Mucosa of stomach (tissue), 1 donor: ENCODE measurements around the gene BEST3.

Experiments
- H3K27me3 ChIP-seq: one replicate; pipeline ENCODE4 v1.7.0; 2013; ENCODE audit warnings: mild to moderate bottlenecking, low read length; ENCODE audit not compliant: control insufficient read depth, insufficient read depth
- H3K36me3 ChIP-seq: one replicate; pipeline ENCODE4 v1.7.0; 2013; ENCODE audit warnings: low read length; ENCODE audit not compliant: control insufficient read depth, insufficient read depth
- H3K4me1 ChIP-seq: one replicate; pipeline ENCODE4 v1.7.0; 2013; ENCODE audit warnings: mild to moderate bottlenecking, low read length; ENCODE audit not compliant: control insufficient read depth, insufficient read depth
- H3K4me3 ChIP-seq: one replicate; pipeline ENCODE4 v1.7.0; 2013; ENCODE audit warnings: low read length
- H3K9ac ChIP-seq: one replicate; pipeline ENCODE4 v1.7.0; 2013; ENCODE audit warnings: mild to moderate bottlenecking, low read length, moderate library complexity
- H3K9me3 ChIP-seq: one replicate; pipeline ENCODE4 v1.7.0; 2013; ENCODE audit warnings: mild to moderate bottlenecking, low read length, moderate library complexity; ENCODE audit not compliant: control insufficient read depth
- donor health status: Pancreatic carcinoma.

Gene BEST3

GRCh38 chr12:69639400-69640016 lies 59.6 kb downstream of the BEST3 start:
- no peaks in the 10 kb centered on the region for H3K27me3 ChIP-seq
- H3K4me3 ChIP-seq = no peak overlapping the region
- H3K4me1 ChIP-seq = no peaks in the 10 kb centered on the region
- no peak overlapping the region for H3K9ac ChIP-seq
- H3K36me3 ChIP-seq = no peaks in the 10 kb centered on the region
- no peaks in the 10 kb centered on the region for H3K9me3 ChIP-seq

- Histone ChIP-seq H3K27me3 (no peaks in the 10 kb centered on the region), H3K36me3 (no peaks in the 10 kb centered on the region), H3K4me1 (no peaks in the 10 kb centered on the region), H3K4me3 (no peak overlapping the region), H3K9me3 (no peaks in the 10 kb centered on the region), H3K9ac (no peak overlapping the region)
Observed at GRCh38 chr12:69633061-69633460, 66.0 kb downstream of the BEST3 start.

GRCh38 chr12:69630191-69630590 lies 68.9 kb downstream of the BEST3 start:
- Histone ChIP-seq H3K4me3 (no peak overlapping the region), H3K9ac (no peak overlapping the region), H3K9me3 (no peaks in the 10 kb centered on the region), H3K27me3 (no peaks in the 10 kb centered on the region), H3K4me1 (no peaks in the 10 kb centered on the region), H3K36me3 (no peaks in the 10 kb centered on the region)

- H3K9me3 ChIP-seq = no peaks in the 10 kb centered on the region
- H3K9ac ChIP-seq = no peak overlapping the region
- H3K36me3 ChIP-seq = no peaks in the 10 kb centered on the region
- no peak overlapping the region for H3K4me3 ChIP-seq
- H3K27me3 ChIP-seq = no peaks in the 10 kb centered on the region
- peaks cover 7% of the 10 kb centered on the region for H3K4me1 ChIP-seq
Observed at GRCh38 chr12:69627501-69627900, 71.6 kb downstream of the BEST3 start.

GRCh38 chr12:69623970-69624369 lies 75.1 kb downstream of the BEST3 start:
- H3K36me3 ChIP-seq = no peaks in the 10 kb centered on the region
- no peaks in the 10 kb centered on the region for H3K9me3 ChIP-seq
- H3K4me1 ChIP-seq = peaks cover 7% of the 10 kb centered on the region
- H3K9ac ChIP-seq = no peak overlapping the region
- H3K27me3 ChIP-seq = no peaks in the 10 kb centered on the region
- no peak overlapping the region for H3K4me3 ChIP-seq

- H3K4me1 ChIP-seq = peaks cover 7% of the 10 kb centered on the region
- no peak overlapping the region for H3K9ac ChIP-seq
- H3K4me3 ChIP-seq = no peak overlapping the region
- no peaks in the 10 kb centered on the region for H3K36me3 ChIP-seq
- H3K27me3 ChIP-seq = no peaks in the 10 kb centered on the region
- no peaks in the 10 kb centered on the region for H3K9me3 ChIP-seq
Observed at GRCh38 chr12:69621551-69621950, 77.6 kb downstream of the BEST3 start.

GRCh38 chr12:69620921-69621320 lies 78.2 kb downstream of the BEST3 start:
- Histone ChIP-seq H3K9ac (no peak overlapping the region), H3K36me3 (no peaks in the 10 kb centered on the region), H3K4me3 (no peak overlapping the region), H3K9me3 (no peaks in the 10 kb centered on the region), H3K27me3 (no peaks in the 10 kb centered on the region), H3K4me1 (peaks cover 7% of the 10 kb centered on the region)

- Histone ChIP-seq H3K4me3 (no peak overlapping the region), H3K36me3 (no peaks in the 10 kb centered on the region), H3K9ac (no peak overlapping the region), H3K27me3 (no peaks in the 10 kb centered on the region), H3K4me1 (peaks cover 7% of the 10 kb centered on the region), H3K9me3 (no peaks in the 10 kb centered on the region)
Observed at GRCh38 chr12:69620077-69620476, 79.0 kb downstream of the BEST3 start.

- Histone ChIP-seq H3K4me3 (no peak overlapping the region), H3K27me3 (no peaks in the 10 kb centered on the region), H3K36me3 (no peaks in the 10 kb centered on the region), H3K9ac (no peak overlapping the region), H3K4me1 (peaks cover 6% of the 10 kb centered on the region), H3K9me3 (no peaks in the 10 kb centered on the region)
Observed at GRCh38 chr12:69619050-69619449, 80.1 kb downstream of the BEST3 start.

GRCh38 chr12:69616025-69616424 lies 83.1 kb downstream of the BEST3 start:
- Histone ChIP-seq H3K9ac (no peak overlapping the region), H3K9me3 (no peaks in the 10 kb centered on the region), H3K4me1 (no peaks in the 10 kb centered on the region), H3K4me3 (no peak overlapping the region), H3K27me3 (no peaks in the 10 kb centered on the region), H3K36me3 (no peaks in the 10 kb centered on the region)

- Histone ChIP-seq H3K4me1 (no peaks in the 10 kb centered on the region), H3K9me3 (no peaks in the 10 kb centered on the region), H3K36me3 (no peaks in the 10 kb centered on the region), H3K27me3 (no peaks in the 10 kb centered on the region), H3K4me3 (no peak overlapping the region), H3K9ac (no peak overlapping the region)
Observed at GRCh38 chr12:69613351-69613750, 85.8 kb downstream of the BEST3 start.

GRCh38 chr12:69610729-69611128 lies 88.4 kb downstream of the BEST3 start, which contains the start of gene LRRC10:
Gene LRRC10 (minus strand): TSS chr12:69610907. CDS start chr12:69610838, 69 bp downstream.
- Histone ChIP-seq H3K9ac (no peak within 1 kb of the TSS), H3K4me3 (no peak within 1 kb of the TSS), H3K9me3 (no peaks in the 10 kb centered on the region), H3K4me1 (no peaks in the 10 kb centered on the region), H3K36me3 (no peaks in the 10 kb centered on the region), H3K27me3 (no peaks in the 10 kb centered on the region)

GRCh38 chr12:69610126-69610525 lies 89.0 kb downstream of the BEST3 start:
- H3K9me3 ChIP-seq = no peaks in the 10 kb centered on the region
- no peak overlapping the region for H3K4me3 ChIP-seq
- no peaks in the 10 kb centered on the region for H3K4me1 ChIP-seq
- no peak overlapping the region for H3K9ac ChIP-seq
- no peaks in the 10 kb centered on the region for H3K27me3 ChIP-seq
- no peaks in the 10 kb centered on the region for H3K36me3 ChIP-seq
